MM.1S (cell line): ENCODE data around the gene TRNT1.

ENCODE experiments used
- EZH2 ChIP-seq: fragments of 300-600 bp; sonication (generic); optimal IDR thresholded peaks from 2 replicates; pipeline ENCODE3; 2017; ENCODE audit warnings: low read depth, mild to moderate bottlenecking, antibody characterized with exemption, low read length, mixed read lengths
- EZH2phosphoT487 ChIP-seq: fragments of 300-600 bp; sonication (generic); IDR thresholded peaks from 2 replicates; pipeline ENCODE4 v1.6.1; 2018; ENCODE audit warnings: antibody characterized with exemption, low read length
- TF ChIP-seq, protein P1 (sequence below): fragments of 300-600 bp; sonication (generic); IDR thresholded peaks from 2 replicates; pipeline ENCODE4 v1.5.1; 2016; ENCODE audit warnings: antibody characterized with exemption, low read length, mixed read lengths

DNA sequence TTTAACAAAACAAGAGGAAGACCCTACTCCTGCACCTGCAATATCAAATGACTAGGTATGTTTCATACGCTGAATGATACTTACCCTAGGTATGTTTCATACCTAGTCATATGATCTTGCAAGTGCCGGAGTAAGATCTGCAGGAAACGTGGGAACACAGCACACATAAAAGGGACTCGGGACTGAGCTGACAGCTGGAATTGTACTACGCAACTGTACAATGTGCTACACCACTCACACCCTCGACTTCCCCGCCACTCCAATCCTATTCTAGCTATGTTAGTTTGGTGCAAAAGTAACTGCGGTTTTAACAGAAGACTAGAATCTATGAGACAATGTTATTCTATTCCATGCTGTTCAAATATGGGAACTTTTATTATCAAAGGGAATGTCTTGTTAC, 30.7 kb downstream of the TRNT1 start:
- TF ChIP-seq, protein P1, sequence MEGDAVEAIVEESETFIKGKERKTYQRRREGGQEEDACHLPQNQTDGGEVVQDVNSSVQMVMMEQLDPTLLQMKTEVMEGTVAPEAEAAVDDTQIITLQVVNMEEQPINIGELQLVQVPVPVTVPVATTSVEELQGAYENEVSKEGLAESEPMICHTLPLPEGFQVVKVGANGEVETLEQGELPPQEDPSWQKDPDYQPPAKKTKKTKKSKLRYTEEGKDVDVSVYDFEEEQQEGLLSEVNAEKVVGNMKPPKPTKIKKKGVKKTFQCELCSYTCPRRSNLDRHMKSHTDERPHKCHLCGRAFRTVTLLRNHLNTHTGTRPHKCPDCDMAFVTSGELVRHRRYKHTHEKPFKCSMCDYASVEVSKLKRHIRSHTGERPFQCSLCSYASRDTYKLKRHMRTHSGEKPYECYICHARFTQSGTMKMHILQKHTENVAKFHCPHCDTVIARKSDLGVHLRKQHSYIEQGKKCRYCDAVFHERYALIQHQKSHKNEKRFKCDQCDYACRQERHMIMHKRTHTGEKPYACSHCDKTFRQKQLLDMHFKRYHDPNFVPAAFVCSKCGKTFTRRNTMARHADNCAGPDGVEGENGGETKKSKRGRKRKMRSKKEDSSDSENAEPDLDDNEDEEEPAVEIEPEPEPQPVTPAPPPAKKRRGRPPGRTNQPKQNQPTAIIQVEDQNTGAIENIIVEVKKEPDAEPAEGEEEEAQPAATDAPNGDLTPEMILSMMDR = no peak
- TF ChIP-seq EZH2 = no peak
- no peak for TF ChIP-seq EZH2phosphoT487
